GM21619 (cell line): ENCODE measurements around the gene TOGARAM2.
"Not testable (repeated sequence)": the region's sequence is repeated elsewhere in the genome, so short reads cannot be mapped to it uniquely, and the experiment has no call there.

ENCODE experiments used
- ATAC-seq: cut with Tn5 transposase; IDR thresholded peaks from one replicate; pipeline ENCODE4 v1.9.1; 2021; ENCODE audit not compliant: unreplicated experiment

Gene TOGARAM2

GRCh38 chr2:28976584-28976983 lies 4.5 kb upstream of the TOGARAM2 start:
- no peak for ATAC-seq

GRCh38 chr2:28977176-28977875 lies 3.8 kb upstream of the TOGARAM2 start:
- no peak for ATAC-seq

GRCh38 chr2:28978001-28978400 lies 3.1 kb upstream of the TOGARAM2 start:
- not testable (repeated sequence) for ATAC-seq

- ATAC-seq: no peak
Measured at GRCh38 chr2:28978606-28979005, 2.5 kb upstream of the TOGARAM2 start.

GRCh38 chr2:28979041-28979440 lies 2.1 kb upstream of the TOGARAM2 start:
- no peak for ATAC-seq

GRCh38 chr2:28979576-28980366 lies 1.3 kb upstream of the TOGARAM2 start:
- no peak for ATAC-seq

GRCh38 chr2:28980368-28981015 lies 606 bp upstream of the TOGARAM2 start:
- no peak for ATAC-seq

GRCh38 chr2:28981620-28982376 lies 700 bp downstream of the TOGARAM2 start:
- ATAC-seq: no peak

GRCh38 chr2:28982381-28982950 lies 1.4 kb downstream of the TOGARAM2 start:
- no peak for ATAC-seq

- ATAC-seq: no peak
Measured at GRCh38 chr2:28986429-28986828, 5.3 kb downstream of the TOGARAM2 start.

- no peak for ATAC-seq
Measured at GRCh38 chr2:28989973-28990372, 8.9 kb downstream of the TOGARAM2 start.

- ATAC-seq: no peak
Measured at GRCh38 chr2:28990445-28990844, 9.3 kb downstream of the TOGARAM2 start.

GRCh38 chr2:28991021-28991420 lies 9.9 kb downstream of the TOGARAM2 start:
- no peak for ATAC-seq

- no peak for ATAC-seq
Measured at GRCh38 chr2:28991460-28991859, 10.4 kb downstream of the TOGARAM2 start.

- ATAC-seq: no peak
Measured at GRCh38 chr2:28993206-28993960, 12.3 kb downstream of the TOGARAM2 start.

- no peak for ATAC-seq
Measured at GRCh38 chr2:28994074-28994473, 13.0 kb downstream of the TOGARAM2 start.

GRCh38 chr2:28994679-28995078 lies 13.6 kb downstream of the TOGARAM2 start:
- ATAC-seq: no peak

- ATAC-seq: no peak
Measured at GRCh38 chr2:28995765-28996750, 15.0 kb downstream of the TOGARAM2 start.
